Fibroblast of the aortic adventitia (primary cell): ENCODE measurements around the gene DAG1. TPM values are rescaled to one million over a fixed set of nuclear protein-coding genes. Genes with fewer than 3 reads are reported as not detected.

Experiments
- DNase-seq: peaks from one replicate; pipeline ENCODE4 v3.0.0-alpha.2; 2010; ENCODE audit warnings: low read depth
- H3K4me3 ChIP-seq: 2 replicates; pipeline ENCODE4 v1.5.1; 2011; ENCODE audit warnings: low read depth, mild to moderate bottlenecking, control low read depth, low read length, moderate library complexity
- total RNA-seq: library from RNA; depleted of rRNA; stranded (reverse); fragments of >200 nt; gene quantifications from 2 replicates; pipeline ENCODE4 v1.2.3, GENCODE V29; 2012; ENCODE audit warnings: low replicate concordance
- TF ChIP-seq, protein P1 (sequence below): IDR thresholded peaks from 2 replicates; pipeline ENCODE4 v1.5.1; 2011; ENCODE audit warnings: mild to moderate bottlenecking, low read length, control low read depth, inconsistent platforms; ENCODE audit not compliant: insufficient read depth

DAG1 gene
- total RNA-seq, 1 donor: 63.4 TPM

DNA sequence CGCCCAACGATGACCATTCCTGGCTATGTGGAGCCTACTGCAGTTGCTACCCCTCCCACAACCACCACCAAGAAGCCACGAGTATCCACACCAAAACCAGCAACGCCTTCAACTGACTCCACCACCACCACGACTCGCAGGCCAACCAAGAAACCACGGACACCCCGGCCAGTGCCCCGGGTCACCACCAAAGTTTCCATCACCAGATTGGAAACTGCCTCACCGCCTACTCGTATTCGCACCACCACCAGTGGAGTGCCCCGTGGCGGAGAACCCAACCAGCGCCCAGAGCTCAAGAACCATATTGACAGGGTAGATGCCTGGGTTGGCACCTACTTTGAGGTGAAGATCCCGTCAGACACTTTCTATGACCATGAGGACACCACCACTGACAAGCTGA is 61.6 kb downstream of the DAG1 start:
- DNase-seq: no peak
- TF ChIP-seq, protein P1, sequence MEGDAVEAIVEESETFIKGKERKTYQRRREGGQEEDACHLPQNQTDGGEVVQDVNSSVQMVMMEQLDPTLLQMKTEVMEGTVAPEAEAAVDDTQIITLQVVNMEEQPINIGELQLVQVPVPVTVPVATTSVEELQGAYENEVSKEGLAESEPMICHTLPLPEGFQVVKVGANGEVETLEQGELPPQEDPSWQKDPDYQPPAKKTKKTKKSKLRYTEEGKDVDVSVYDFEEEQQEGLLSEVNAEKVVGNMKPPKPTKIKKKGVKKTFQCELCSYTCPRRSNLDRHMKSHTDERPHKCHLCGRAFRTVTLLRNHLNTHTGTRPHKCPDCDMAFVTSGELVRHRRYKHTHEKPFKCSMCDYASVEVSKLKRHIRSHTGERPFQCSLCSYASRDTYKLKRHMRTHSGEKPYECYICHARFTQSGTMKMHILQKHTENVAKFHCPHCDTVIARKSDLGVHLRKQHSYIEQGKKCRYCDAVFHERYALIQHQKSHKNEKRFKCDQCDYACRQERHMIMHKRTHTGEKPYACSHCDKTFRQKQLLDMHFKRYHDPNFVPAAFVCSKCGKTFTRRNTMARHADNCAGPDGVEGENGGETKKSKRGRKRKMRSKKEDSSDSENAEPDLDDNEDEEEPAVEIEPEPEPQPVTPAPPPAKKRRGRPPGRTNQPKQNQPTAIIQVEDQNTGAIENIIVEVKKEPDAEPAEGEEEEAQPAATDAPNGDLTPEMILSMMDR: no peak
- no peak overlapping the region for H3K4me3 ChIP-seq

DNA sequence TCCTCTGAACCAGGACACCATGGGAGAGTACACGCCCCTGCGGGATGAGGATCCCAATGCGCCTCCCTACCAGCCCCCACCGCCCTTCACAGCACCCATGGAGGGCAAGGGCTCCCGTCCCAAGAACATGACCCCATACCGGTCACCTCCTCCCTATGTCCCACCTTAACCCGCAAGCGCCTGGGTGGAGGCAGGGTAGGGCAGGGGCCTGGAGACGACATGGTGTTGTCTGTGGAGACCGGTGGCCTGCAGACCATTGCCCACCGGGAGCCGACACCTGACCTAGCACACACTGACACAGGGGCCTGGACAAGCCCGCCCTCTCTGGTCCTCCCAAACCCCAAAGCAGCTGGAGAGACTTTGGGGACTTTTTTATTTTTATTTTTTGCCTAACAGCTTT is 63.0 kb downstream of the DAG1 start:
- TF ChIP-seq, protein P1: no peak
- no peak overlapping the region for H3K4me3 ChIP-seq
- DNase-seq: no peak

DNA sequence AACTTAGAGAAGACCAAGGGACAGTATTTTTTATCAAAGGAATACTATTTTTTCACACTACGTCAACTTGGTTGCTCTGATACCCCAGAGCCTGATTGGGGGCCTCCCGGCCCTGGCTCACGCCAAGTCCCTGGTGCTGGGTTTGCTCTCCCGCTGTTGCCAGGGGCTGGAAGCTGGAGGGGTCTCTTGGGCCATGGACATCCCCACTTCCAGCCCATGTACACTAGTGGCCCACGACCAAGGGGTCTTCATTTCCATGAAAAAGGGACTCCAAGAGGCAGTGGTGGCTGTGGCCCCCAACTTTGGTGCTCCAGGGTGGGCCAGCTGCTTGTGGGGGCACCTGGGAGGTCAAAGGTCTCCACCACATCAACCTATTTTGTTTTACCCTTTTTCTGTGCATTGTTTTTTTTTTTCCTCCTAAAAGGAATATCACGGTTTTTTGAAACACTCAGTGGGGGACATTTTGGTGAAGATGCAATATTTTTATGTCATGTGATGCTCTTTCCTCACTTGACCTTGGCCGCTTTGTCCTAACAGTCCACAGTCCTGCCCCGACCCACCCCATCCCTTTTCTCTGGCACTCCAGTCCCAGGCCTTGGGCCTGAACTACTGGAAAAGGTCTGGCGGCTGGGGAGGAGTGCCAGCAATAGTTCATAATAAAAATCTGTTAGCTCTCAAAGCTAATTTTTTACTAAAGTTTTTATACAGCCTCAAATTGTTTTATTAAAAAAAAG is 63.9 kb downstream of the DAG1 start:
- H3K4me3 ChIP-seq: no peak overlapping the region
- no peak for DNase-seq
- TF ChIP-seq, protein P1: no peak

DNA sequence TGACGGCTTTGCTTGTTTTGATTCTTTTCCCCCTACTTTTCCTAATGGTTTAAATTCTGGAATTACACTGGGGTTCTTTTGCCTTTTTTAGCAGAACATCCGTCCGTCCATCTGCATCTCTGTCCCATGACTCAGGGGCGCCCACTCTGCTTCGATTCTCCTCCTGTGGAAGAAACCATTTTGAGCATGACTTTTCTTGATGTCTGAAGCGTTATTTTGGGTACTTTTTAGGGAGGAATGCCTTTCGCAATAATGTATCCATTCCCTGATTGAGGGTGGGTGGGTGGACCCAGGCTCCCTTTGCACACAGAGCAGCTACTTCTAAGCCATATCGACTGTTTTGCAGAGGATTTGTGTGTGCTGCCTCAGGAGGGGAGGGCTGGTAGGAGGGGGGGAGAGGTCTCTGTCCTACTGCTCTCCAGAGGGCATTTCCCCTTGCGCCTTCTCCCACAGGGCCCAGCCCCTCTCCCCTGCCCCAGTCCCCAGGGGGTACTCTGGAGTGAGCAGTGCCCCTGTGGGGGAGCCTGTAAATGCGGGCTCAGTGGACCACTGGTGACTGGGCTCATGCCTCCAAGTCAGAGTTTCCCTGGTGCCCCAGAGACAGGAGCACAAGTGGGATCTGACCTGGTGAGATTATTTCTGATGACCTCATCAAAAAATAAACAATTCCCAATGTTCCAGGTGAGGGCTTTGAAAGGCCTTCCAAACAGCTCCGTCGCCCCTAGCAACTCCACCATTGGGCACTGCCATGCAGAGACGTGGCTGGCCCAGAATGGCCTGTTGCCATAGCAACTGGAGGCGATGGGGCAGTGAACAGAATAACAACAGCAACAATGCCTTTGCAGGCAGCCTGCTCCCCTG is 64.7 kb downstream of the DAG1 start:
- H3K4me3 ChIP-seq: no peak overlapping the region
- no peak for DNase-seq
- TF ChIP-seq, protein P1: no peak

DNA sequence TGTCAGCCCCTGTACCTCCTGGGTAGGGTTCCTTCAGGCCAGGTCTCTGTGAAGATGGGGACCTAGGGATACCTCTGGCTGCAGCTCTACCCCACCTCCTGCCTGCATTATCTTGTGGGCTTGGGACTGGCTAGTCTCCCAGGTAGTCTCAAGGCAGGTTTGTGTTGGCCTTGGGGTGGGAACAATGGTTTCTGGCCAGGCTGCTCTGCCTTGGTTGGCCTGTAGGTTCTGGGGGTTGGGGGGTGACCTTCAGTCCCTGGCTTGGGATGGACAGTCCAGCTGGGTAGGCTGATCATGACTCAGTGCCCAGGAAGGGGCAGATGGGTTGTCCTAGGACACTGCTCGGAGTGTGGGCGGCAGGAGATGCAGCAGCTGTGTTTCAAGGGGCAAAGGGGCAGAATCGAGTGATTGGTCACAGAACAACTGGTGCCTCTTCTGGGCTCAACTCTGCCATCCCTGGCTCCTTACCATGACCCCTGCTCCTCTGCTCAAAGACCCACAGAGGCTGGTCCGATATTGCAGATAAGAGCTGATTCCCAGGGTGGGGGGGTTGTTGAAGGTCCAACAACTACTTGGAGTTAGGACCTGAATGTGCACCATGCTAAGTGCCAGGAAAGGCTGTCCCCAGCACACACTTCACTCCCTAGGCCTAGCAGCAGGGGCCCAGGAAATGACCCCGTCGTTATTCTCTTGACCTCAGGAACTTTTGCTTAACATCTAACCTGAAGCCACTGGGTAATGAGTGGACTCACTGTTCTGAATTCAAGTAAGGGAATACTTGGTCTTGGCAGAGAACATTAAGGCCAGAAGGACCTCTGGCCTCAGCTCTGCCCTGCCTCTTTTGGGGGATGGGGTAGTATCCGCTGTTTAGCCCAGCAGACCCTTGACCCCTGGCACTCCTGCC is 66.2 kb downstream of the DAG1 start:
- TF ChIP-seq, protein P1: no peak
- DNase-seq: no peak
- no peak overlapping the region for H3K4me3 ChIP-seq

DNA sequence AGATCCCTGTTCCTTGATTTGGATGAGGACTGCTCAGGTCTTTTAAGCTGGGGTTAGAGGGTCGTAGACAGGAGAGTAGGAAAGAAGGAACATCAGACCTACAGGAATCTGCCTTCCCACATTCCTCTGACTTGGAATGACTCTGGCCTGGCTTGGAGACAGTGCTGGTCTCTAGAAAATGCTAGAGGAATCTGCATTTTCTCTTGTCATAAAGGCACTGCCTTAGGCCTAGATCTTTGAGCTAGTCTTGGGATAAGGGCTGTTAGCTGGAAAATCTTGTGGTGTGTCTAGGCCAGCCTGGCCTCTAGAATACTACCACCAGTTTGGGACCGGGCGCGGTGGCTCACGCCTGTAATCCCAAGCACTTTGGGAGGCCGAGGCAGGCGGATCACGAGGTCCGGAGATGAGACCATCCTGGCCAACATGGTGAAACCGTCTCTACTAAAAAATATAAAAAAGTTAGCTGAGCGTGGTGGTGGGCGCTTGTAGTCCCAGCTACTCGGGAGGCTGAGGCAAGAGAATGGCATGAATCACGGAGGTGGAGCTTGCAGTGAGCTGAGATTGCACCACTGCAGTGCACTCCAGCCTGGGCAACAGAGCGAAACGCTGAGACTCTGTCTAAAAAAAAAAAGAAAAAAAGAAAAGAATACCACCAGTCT is 66.9 kb downstream of the DAG1 start:
- TF ChIP-seq, protein P1: no peak
- H3K4me3 ChIP-seq: no peak overlapping the region
- DNase-seq: no peak
